Left colon (tissue), 2 donors: ENCODE results near the gene MRPL17. TPM values are rescaled to one million over a fixed set of nuclear protein-coding genes. Genes with fewer than 3 reads are reported as not detected.
"Not testable (repeated sequence)": the region's sequence is repeated elsewhere in the genome, so short reads cannot be mapped to it uniquely, and the experiment has no call there.

Experiments used
- ATAC-seq: fragments of 200-7000 bp; cut with Tn5 transposase; one replicate; pipeline ENCODE4 v1.9.1; 2020; ENCODE audit warnings: mild to moderate bottlenecking, moderate library complexity
- DNase-seq, 2 donors: peaks; one replicate each; pipeline ENCODE4 v3.0.0-alpha.2; 2020
- intact Hi-C, 2 donors: fragments of 100-400 bp; cut with DNase I in 1 of 2; cut with micrococcal nuclease in 1 of 2; formaldehyde crosslinking; loops; one replicate each; pipeline versions ENCODE4 v1.11.2 to v1.14.0; 2022; cut with DNase I, micrococcal nuclease
- long read RNA-seq: library from polyadenylated mRNA; unstranded; transcript quantifications from one replicate; pipeline ENCODE4 v2.0.0, GENCODE V29; 2021
- total RNA-seq, 2 donors: library from RNA; stranded (reverse); fragmentation: NEBNext Ultra II Directional; extraction: Animal tissue kit (Norgen Biotek cat#: 25700); gene quantifications; one replicate each; pipeline ENCODE4 v1.2.1, GENCODE V29; 2021
- donor health status: DM: no; HTN: no; CAD: no.
- donor health status: DM: yes; HTN: yes; CAD: no.

MRPL17 gene
- 10 to 100 TPM; 24.7 to 29.9 TPM for total RNA-seq
- long read RNA-seq, transcript MRPL17-201 (3 exons, 1,969 nt): major isoform, 34 of 35 reads
- long read RNA-seq, partial matches to known transcripts: 0 of 35 reads
- long read RNA-seq, other reads (novel, unspliced or antisense): 0 of 35 reads

DNA sequence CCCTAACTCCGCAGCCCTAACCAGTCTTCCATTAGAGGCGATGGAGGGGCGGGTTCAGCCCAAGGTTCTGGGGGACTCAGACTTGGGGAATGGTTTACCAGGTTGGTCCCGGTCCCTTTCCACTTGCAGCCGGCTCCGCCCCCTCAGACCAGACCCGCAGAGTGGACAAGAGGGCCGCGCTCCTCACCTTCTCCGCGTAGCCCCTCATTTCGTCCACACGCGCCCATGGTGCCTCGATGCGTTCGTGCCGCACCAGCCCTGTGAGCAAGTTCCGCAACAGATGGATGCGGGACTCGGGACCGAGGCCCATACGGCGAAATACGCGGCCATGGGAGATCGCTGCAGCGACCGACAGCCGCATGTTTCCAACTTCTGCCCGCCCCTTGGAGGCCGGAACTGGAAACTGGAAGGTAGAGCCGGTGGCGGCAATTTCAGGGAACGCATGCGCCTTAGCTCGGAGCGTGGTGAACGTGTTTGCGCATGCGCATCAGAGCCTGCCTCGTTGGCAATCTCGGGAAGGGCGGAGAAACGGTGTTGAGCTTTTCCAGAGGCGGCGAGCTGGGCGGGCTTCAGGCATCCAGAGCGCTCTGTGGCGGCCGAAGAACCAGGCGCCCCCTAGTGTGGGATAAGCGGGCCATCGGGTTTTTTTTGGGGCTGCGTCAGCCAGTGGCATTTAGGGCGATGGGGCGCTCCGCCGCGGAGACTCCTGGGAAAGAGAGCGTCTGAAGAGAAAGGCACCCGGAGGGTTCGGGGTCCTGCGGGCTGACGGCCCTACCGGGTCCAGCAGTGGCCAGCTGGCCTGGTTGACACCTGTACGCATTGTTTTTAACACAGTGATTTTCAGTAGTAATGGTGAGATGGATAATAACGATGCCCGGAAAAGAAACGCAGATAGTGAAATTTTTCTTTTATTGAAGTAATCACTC lies at the start of gene MRPL17:
TSS of gene MRPL17 (minus strand) at position 405 of the 926 bp plus-strand sequence. CDS start at position 361, 44 bp downstream.
- DNase-seq: peak; percentile 99
- intact Hi-C loops: loop anchor here in 1 of 2 donors (10.0 kb wide), 1 partner anchor 158 kb away; no protein-coding TSS in a partner anchor
- ATAC-seq: peak; percentile 96

DNA sequence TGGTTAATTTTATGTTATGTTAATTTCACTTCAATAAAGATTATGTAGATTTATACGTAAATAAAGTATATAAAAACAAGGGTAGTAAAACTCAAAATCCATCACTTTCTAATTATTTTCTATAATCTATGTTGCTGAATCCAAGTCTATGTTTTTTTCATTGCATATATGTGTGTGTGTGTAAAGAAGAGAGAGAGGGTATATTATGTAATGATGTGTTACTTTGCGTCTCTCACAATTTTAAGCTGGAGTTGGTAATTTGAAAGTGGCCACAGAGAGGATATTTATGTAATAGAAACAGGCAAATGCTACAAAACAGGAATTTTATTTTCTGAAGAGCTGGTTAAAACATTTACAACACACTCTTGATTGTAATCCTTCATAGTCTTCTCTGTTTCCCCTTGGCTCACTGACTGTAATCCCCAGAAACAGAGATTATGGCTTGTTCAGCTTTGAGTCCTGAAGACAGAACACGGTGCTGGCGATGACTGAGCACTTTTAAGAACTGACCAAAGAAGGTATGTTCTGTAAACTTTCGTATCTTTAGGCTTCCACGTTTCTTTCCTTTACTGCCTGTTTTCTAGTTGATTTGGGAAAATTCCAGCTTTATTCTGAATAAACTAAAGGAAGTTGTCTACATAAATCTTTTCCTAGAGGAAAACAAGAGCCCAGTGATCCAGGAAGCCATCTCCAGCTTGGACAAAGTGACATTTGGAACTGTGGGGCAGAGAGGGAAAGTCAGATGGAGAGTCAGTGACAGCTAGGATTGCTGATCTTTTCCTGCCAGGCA lies 45.0 kb upstream of the MRPL17 start:
- intact Hi-C loops: no loop called here
- ATAC-seq: no peak
- no peak for DNase-seq

DNA sequence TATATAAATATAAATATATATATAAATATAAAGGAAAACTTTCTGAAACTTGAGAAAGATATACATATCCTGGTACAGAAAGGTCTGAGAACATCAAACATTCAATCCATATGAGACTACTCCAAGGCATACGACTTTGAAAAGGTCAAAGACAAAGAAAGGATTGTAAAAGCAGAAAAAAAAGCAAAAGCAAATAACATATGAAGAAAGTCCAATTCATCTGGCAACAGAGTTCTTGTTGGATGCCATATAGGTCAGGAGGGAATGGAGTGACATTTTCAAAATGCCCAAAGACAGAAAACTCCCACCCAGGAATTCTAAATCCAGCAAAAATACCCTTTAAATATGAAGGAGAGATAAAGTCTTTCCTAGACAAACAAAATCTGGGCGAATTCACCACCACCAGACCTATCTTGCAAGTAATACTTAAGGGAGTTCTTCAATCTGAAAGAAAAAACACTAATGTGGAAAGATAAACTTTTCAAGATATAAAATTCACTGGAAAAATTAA lies 42.3 kb upstream of the MRPL17 start:
- ATAC-seq (no peak), DNase-seq (no peak)
- intact Hi-C loops: no loop called here

DNA sequence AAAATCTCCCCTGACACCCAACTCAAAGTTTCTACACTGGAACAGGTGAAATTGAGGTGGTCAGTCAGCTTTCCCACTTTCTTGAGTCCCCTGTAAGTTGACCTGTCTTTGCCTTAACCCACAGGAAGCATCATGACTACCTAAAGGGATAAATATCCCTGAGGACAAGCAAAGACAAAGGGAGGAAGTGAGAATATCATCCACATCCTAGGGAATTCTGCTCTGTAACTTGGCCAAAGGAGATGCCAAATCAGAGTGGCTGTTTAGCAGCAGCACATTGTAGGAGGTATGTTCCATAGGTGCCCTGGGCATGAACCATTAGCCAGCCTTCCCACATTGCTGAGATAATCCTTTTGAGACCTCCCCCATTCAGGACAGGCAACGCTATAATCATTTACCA lies 40.9 kb upstream of the MRPL17 start:
- no peak for DNase-seq
- intact Hi-C loops: no loop called here
- ATAC-seq: no peak

DNA sequence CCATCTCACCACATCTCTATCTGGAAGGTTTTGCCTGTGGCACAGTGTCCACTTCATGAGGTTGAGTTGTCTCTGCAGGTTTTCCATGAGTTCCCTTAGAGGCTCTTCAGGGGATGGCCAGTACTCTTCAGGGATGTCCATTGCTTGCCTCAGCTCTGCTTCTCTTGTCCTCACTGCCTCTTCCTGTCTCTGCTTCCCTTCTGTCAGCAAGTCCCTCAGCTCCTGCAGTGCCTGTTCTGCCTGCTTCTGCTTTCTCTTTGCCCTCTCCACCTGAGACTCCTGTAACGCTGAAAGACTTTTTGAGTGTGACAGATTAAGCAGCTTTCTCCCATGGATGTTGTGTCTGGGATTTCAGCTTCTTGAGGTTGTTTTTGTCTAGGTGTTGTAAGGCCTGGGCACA lies 38.2 kb upstream of the MRPL17 start:
- ATAC-seq (no peak), DNase-seq (no peak)
- intact Hi-C loops: no loop called here

DNA sequence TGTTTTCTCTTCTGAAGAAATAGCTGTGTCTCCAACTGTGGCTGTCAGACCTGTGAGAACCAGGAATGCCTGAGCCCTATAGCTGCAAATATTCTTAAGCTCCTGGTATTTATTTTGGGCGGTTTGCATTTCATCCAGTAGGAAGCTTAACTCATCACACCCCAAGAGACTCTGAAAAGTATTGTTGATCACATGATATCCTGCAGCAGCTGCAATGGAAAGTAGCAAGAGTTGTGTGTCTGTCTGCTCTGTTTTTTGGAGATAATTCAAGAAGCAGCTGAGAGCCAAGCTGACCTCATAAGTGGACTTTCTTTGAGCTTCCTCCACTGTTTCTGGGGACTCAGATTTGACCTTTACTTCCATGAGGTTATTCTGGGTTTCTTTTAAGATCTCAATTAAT lies 36.4 kb upstream of the MRPL17 start:
- no peak for ATAC-seq
- intact Hi-C loops: no loop called here
- no peak for DNase-seq

DNA sequence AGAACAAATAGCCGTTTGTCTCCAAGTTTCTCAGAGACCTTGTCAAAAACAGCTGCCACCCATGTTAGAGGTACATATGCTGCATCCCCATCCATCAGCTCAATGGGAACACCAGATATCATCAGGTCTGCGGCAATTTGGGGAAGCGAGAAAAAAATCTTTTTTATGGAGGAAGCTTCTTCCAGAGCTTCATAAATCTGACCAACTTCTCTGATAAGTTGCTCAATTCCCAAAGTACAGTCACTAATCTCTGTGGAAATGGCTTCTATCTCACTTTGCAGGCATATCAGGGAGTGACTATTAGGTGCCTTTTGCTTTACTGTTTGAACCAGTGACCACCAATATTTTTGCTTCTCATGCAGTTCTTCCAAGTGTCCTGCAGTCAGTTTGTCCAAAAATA lies 34.3 kb upstream of the MRPL17 start:
- intact Hi-C loops: no loop called here
- DNase-seq (no peak), ATAC-seq (no peak)

DNA sequence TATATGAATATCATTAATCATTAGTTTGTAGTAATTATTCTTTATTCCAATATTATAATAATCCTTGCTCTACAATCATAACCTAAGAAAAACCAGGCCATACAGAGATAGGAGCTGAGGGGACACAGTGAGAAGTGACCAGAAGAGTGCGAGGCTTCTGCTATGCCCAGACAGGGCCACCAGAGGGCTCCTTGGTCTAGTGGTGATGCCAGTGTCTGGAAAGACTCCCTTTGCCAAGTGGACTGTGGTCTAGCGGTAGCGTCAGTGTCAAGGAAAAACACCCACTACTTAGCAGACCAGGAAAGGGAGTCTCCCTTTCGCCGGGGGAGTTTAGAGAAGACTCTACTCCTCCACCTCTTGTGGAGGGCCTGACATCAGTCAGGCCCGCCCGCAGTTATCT lies 28.4 kb upstream of the MRPL17 start:
- DNase-seq: peak in 1 of 2 donors; percentile 24
- ATAC-seq, intact Hi-C loops: not testable (repeated sequence)

DNA sequence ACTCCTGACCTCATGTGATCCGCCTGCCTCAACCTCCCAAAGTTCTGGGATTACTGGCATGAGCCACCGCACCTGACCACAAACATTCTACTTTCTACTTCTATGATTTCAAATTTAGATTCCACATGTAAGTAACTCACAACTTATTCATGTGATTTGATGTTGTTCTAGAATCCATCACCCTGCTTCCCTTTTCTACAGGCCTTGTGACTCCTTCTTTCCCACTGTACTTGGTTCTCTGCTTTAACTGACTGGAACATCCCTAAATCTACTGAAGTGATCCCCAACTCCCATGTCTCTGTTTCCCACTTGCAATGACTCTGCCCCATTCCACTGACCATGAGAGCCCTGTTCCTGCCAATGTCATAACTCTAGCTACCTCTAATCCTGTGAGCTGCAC lies 25.7 kb upstream of the MRPL17 start:
- DNase-seq (no peak), ATAC-seq (no peak)
- intact Hi-C loops: loop anchor here in 1 of 2 donors (10.0 kb wide), 2 partner anchors 174 to 334 kb away; no protein-coding TSS in a partner anchor

DNA sequence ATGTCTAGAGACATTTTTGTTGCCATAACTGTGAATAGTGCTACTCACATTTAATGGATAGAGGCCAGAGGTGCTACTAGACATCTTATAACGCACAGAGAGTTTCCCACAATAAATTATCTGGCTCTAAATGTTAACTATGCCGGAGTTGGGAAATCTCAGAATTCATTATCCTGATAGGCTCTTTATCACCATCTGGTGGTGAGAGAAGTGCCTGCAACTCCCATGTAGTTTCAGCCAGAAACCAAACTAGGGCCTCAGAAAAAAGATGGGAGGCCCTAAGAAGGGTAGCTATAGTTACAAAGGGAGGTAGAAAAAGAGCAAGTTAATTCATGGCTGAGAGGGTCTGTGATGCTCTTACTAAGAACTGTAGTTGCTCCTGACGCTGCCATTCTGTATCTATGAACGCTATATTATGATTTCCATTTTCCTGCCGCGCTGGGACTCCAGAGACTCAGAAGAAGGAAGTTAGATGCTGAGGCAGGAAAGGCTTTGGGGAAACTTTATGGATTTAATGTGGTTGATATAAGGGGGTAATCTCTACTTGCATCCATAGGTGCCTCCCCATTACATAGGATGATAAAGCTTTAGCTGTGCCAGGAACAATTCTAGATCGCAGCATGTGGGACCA lies 22.9 kb upstream of the MRPL17 start:
- peak; percentile 49 for ATAC-seq
- intact Hi-C loops: loop anchor here in 1 of 2 donors (10.0 kb wide), 2 partner anchors 171 to 331 kb away; no protein-coding TSS in a partner anchor
- DNase-seq: peak in 1 of 2 donors; percentile 44

DNA sequence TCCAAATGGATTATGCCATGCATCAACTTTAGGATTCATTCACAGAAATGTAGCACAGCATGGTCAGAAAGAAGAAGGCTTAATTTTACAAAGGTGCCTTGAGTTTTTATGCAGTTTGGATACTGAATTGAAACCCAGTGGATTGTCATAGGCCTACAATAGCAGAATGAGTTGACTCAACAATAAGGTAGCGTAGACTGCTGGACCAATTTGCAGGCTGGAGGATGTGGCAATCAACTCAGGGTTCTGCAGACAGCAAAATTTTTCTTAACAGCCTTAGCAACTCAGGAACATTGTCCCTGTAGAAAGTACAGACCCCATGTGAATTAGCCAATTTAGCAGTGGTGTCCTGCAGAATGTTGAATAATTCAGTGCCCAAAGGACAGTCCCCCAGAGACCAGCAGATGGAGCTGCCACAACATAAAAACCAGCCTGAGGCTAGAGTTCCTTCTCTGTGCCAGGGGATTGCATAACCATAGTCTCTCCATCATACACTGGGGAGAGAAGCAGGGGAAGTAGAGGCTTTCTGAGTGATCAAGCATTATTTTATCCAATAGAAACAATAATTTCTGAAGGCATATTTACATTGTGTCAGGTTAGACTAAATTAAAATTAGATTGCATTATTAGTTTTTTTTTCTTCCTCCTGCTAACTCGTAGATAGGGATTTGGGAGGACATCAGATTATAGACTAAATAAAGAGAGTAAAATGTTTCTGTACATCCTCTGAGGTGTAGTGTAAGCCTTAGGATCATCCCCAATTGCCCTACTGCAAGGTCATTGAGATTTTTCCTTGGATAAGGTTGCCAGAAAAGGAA lies 20.3 kb upstream of the MRPL17 start:
- intact Hi-C loops: loop anchor here in 1 of 2 donors (10.0 kb wide), 2 partner anchors 169 to 329 kb away; no protein-coding TSS in a partner anchor
- DNase-seq (peak in 1 of 2 donors; percentile 27), ATAC-seq (peak; percentile 84)

DNA sequence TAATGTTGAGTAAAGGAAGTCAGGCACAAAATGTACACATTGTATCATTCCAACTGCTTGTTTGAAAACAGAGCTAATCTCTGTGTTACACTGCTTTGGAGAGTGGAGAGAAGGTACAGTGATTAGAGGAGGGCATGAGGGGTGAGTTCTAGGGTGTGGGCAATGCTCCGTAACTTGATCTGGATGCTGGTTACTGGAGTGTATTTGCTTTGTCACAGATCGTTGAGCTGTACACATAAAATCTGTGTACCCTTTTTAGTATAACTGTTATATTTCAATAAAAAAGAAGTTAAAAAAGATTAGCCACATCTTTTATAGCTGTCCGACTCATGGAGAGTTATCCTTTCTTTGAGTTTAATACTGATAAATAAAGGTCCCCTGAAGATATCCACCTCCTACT lies 18.8 kb upstream of the MRPL17 start:
- not testable (repeated sequence) for DNase-seq, ATAC-seq
- intact Hi-C loops: loop anchor here in 1 of 2 donors (10.0 kb wide), 2 partner anchors 167 to 327 kb away; no protein-coding TSS in a partner anchor

DNA sequence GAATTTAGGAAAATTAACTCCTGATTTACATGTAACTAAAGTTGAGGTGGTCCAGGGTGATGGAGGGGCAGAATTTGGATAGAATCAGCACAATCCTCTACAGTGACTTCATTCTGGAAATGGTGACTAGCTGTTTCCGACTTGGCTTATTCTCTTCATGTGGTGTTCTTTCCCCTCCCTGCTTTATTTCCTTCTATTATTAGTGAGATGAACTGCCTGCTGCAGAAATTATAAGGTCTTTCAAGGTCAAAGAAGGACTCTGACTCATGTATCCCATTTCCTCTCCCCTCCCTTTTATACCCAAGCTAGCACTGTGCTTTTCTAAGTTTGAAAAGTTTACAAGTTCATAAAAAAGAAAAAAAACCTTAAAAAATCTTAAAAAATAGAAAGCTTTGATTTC lies 12.2 kb upstream of the MRPL17 start:
- DNase-seq (no peak), ATAC-seq (no peak)
- intact Hi-C loops: no loop called here

DNA sequence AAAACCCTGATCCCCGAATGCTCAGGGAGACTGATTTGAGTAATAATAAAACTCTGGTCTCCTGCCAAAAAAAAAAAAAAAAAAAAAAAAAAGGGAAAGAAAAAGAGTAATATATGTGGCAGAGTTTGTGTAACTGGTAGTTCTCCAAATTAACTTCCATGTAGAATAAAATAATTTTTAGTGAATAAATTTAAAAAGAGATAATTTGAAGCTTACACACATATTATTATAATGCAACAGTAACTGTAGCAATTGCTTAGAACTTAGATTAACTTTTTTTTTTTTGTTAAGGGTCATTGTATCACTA lies 11.0 kb upstream of the MRPL17 start:
- DNase-seq (no peak), ATAC-seq (no peak)
- intact Hi-C loops: no loop called here

DNA sequence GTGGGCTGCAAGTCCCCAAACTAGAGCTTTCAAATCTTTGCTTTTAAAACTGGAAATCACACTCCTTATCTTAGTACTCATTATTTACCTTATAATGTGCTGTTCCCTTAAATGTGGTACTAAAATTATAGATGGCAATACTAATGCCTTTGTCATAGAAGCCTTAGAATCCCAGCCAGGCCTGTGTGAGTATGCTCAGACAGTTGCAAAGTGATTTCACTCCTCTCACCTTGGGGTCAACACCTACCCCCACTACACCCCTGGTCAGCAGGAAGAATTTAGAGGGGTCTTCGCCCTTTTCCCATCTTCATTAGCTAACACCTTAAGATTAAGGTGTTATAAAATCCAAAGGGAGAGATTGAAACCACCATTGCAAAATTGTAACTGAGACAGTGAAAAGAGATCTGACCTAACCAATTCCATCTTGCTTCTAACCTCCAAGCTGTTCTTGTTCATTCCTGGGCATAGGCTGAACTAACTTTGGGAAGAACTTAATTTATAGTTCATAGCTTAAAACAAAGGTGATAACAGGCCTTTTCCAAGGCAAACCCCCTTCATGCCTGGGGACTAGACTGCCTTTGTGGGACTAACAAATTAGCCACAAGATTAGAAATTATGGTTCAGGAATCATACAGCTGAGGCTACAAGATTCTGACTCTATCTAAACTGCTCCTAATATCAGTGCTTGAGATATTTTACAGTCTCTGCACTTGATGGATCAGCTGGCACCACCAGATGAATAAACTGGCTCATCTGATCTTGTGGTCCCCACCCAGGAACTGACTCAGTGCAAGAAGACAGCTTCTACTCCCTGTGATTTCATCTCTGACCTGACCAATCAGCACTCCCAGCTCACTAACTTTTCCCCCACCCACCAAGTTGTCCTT lies 10.4 kb upstream of the MRPL17 start:
- intact Hi-C loops: no loop called here
- ATAC-seq (no peak), DNase-seq (no peak)

DNA sequence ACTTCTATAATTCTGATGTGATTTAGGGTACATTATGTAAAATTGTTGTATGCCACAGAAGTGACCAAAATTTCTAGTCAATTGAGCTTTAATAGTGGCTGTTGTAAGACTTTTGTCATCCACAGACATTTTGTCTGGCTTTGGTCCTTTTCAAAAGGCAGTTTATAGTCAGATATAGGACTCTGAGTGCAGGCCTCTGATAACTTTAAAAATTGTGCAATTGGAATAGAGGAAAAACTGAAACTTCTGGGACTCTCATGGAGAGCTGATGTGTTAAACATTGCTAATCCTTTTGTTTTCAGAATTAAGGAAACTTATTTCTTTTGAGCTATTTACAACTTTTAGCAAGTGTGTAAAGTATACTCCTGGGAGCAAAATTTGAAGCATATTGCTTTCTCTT lies 9.0 kb upstream of the MRPL17 start:
- intact Hi-C loops: no loop called here
- ATAC-seq: no peak

More for the DNA sequence above, 9.0 kb upstream of the MRPL17 start:
- no peak for DNase-seq
